HEK293T (cell line): ENCODE data around the gene NEIL3.

Source experiments
- CTCF ChIA-PET: fragments of 350-600 bp; formaldehyde crosslinking; extraction: SDS; loops from one replicate; lab custom pipeline; 2021; ENCODE audit warnings: antibody characterized with exemption, inconsistent platforms; lab: Yijun Ruan, JAX
- POLR2A ChIA-PET: fragments of 350-600 bp; formaldehyde crosslinking; extraction: SDS; loops from one replicate; lab custom pipeline; 2020; ENCODE audit warnings: antibody characterized with exemption, inconsistent platforms; lab: Yijun Ruan, JAX
- DNase-seq: peaks from one replicate; pipeline ENCODE4 v3.0.0; 2012; ENCODE audit warnings: mixed read lengths; ENCODE audit errors: extremely low spot score
- ARNT ChIP-seq: fragments of 450-650 bp; IDR thresholded peaks from 2 replicates; pipeline ENCODE4 v1.6.1; 2017; ENCODE audit warnings: mild to moderate bottlenecking
- BHLHE40 ChIP-seq: fragments of 450-650 bp; IDR thresholded peaks from 2 replicates; pipeline ENCODE4 v1.6.1; 2016; ENCODE audit warnings: mild to moderate bottlenecking, moderate library complexity, borderline replicate concordance
- CTBP1 ChIP-seq: fragments of 450-650 bp; IDR thresholded peaks from 2 replicates; pipeline ENCODE4 v1.6.1; 2016; ENCODE audit warnings: borderline replicate concordance
- ELF4 ChIP-seq: fragments of 450-650 bp; IDR thresholded peaks from 2 replicates; pipeline ENCODE4 v1.6.1; 2017; ENCODE audit warnings: antibody characterized with exemption
- FOXA1 ChIP-seq: fragments of 450-650 bp; IDR thresholded peaks from 2 replicates; pipeline ENCODE4 v1.6.1; 2016; ENCODE audit warnings: mild to moderate bottlenecking
- FOXK2 ChIP-seq: fragments of 450-650 bp; IDR thresholded peaks from 2 replicates; pipeline ENCODE4 v1.6.1; 2016; ENCODE audit warnings: mild to moderate bottlenecking
- FOXM1 ChIP-seq: fragments of 450-650 bp; IDR thresholded peaks from 2 replicates; pipeline ENCODE4 v1.6.1; 2017; ENCODE audit warnings: mild to moderate bottlenecking, borderline replicate concordance
- HDGF ChIP-seq: fragments of 450-650 bp; IDR thresholded peaks from 2 replicates; pipeline ENCODE4 v1.6.1; 2017; ENCODE audit warnings: antibody characterized with exemption, borderline replicate concordance
- L3MBTL2 ChIP-seq: fragments of 450-650 bp; conservative IDR thresholded peaks from 2 replicates; pipeline ENCODE4 v1.6.1; 2016; ENCODE audit warnings: mild to moderate bottlenecking
- LEF1 ChIP-seq: fragments of 450-650 bp; IDR thresholded peaks from 2 replicates; pipeline ENCODE4 v1.6.1; 2017; ENCODE audit warnings: mild to moderate bottlenecking, borderline replicate concordance
- NFRKB ChIP-seq: fragments of 450-650 bp; IDR thresholded peaks from 2 replicates; pipeline ENCODE4 v1.6.1; 2016; ENCODE audit warnings: mild to moderate bottlenecking, moderate library complexity
- PKNOX1 ChIP-seq: fragments of 450-650 bp; IDR thresholded peaks from 2 replicates; pipeline ENCODE4 v1.6.1; 2016
- SP1 ChIP-seq: fragments of 450-650 bp; IDR thresholded peaks from 2 replicates; pipeline ENCODE4 v1.6.1; 2017
- SUZ12 ChIP-seq: fragments of 450-650 bp; IDR thresholded peaks from 2 replicates; pipeline ENCODE4 v1.6.1; 2016; ENCODE audit warnings: mild to moderate bottlenecking
- TARDBP ChIP-seq: fragments of 450-650 bp; IDR thresholded peaks from 2 replicates; pipeline ENCODE4 v1.6.1; 2016
- ZNF384 ChIP-seq: fragments of 450-650 bp; IDR thresholded peaks from 2 replicates; pipeline ENCODE4 v1.6.1; 2016

The NEIL3 gene

GRCh38 chr4:177408023-177408422 is 98.3 kb downstream of the NEIL3 start:
- no peak for DNase-seq
- POLR2A ChIA-PET, result interaction anchor here (1.4 kb wide), 1 partner anchor 34 kb away, joined by 4 read pairs; the partner anchor contains the start of gene AGA
- no peak for TF ChIP-seq ZNF384
- no peak for TF ChIP-seq ARNT
- TF ChIP-seq TARDBP, result no peak
- TF ChIP-seq FOXK2, result no peak
- TF ChIP-seq CTBP1, result no peak
- no peak for TF ChIP-seq SUZ12
- TF ChIP-seq NFRKB, result no peak
- no peak for TF ChIP-seq L3MBTL2
- no peak for TF ChIP-seq LEF1
- no peak for TF ChIP-seq HDGF
- no peak for TF ChIP-seq FOXM1
- TF ChIP-seq ELF4, result no peak
- TF ChIP-seq PKNOX1, result no peak
- TF ChIP-seq FOXA1, result no peak
- CTCF ChIA-PET, result no interaction called here

DNA sequence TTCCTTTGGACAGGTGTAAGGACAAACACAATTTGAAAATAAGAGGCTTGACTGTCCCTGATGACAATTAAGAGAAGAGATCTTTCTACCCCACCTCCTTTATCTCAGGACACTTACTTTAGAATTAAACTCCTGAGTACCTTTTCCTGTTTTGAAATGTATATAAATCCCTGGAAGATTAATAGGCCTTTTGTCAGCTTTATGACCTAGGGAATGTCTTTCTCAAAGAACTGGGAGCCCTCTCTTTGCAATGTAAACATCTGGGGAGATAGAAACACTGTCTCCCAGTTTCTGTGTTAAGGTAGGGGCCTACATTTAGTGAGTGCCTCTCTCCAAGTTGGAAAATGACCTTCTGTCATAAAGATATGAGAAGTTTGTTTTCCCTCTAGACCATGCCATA is 100.9 kb downstream of the NEIL3 start:
- no peak for DNase-seq
- TF ChIP-seq SUZ12, result no peak
- TF ChIP-seq BHLHE40, result no peak
- POLR2A ChIA-PET, result no interaction called here
- CTCF ChIA-PET, result no interaction called here

DNA sequence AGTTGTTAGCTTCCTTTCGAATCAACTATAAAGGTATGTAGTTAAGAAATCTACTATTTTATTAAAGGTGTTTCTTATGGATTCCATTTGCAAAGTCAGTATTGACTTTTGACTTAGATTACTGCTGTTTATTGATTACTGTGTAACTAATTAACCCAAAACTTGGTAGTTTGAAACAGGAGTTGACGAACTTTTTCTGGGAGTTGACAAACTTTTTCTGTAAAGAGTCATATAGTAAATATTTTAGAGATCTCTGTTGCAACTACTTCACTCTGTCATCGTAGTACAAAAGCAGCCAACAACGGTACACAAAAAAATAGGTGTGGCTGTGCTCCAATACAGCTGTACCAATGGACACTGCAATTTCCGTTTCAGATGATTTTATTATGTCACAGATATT is 102.3 kb downstream of the NEIL3 start:
- TF ChIP-seq ELF4 (no peak), PKNOX1 (no peak), SP1 (no peak), LEF1 (no peak), HDGF (no peak), FOXM1 (no peak), FOXK2 (no peak), FOXA1 (no peak), NFRKB (no peak), BHLHE40 (no peak), L3MBTL2 (no peak), ARNT (no peak), TARDBP (no peak), SUZ12 (no peak), ZNF384 (no peak)
- ChIA-PET CTCF (no interaction called here), POLR2A (interaction anchor here (0.9 kb wide), 1 partner anchor 30 kb away, joined by 3 read pairs; the partner anchor contains the start of gene AGA)
- DNase-seq, result no peak
